ENCODE measurements around the gene GSTM1.

DNA sequence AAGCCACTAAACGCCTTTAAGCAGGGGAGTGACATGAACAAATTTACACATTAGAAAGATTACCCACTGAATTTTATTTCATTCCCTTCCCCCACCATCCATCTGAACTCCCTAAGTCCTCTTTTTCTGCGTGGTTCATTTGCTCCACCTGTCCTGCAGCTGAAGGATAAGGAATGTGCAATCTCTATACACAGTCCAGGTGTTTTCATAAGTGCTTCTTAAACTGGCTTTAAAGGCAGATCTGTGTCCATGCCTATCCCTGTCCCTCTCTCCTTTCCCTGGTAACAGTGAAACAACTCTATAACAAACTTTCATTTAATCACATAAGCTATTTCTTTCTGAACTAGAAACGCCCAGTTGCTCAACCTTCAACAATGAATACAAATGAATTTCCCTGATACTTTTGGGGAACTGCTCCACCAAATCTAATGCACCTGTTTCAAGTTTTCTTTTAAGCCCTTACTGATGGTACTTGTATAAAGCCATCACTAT lies 44.8 kb downstream of the GSTM1 start:
- TF ChIP-seq, protein P1, sequence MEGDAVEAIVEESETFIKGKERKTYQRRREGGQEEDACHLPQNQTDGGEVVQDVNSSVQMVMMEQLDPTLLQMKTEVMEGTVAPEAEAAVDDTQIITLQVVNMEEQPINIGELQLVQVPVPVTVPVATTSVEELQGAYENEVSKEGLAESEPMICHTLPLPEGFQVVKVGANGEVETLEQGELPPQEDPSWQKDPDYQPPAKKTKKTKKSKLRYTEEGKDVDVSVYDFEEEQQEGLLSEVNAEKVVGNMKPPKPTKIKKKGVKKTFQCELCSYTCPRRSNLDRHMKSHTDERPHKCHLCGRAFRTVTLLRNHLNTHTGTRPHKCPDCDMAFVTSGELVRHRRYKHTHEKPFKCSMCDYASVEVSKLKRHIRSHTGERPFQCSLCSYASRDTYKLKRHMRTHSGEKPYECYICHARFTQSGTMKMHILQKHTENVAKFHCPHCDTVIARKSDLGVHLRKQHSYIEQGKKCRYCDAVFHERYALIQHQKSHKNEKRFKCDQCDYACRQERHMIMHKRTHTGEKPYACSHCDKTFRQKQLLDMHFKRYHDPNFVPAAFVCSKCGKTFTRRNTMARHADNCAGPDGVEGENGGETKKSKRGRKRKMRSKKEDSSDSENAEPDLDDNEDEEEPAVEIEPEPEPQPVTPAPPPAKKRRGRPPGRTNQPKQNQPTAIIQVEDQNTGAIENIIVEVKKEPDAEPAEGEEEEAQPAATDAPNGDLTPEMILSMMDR (IDR thresholded peaks at IDR 0.05) = no peak
- TF ChIP-seq POLR2AphosphoS5 (IDR thresholded peaks at IDR 0.05) = no peak
- no peak for TF ChIP-seq EP300 (IDR thresholded peaks at IDR 0.05; ENCODE audit: low read depth)
